ENCODE measurements around the gene ACIN1. TPM values are rescaled to one million over a fixed set of nuclear protein-coding genes. Genes with fewer than 3 reads are reported as not detected.

Gene ACIN1
- total RNA-seq, 3 donors from 2014 or later (not counting 1 experiment from before 2014, with no cell fraction given), result 321 to 395 (median 347) TPM

GRCh38 chr14:23071244-23071920 is 23.6 kb downstream of the ACIN1 start:
- ATAC-seq (peak; percentile 85 to 90 (median 90)), DNase-seq (peak; percentile 58 to 88)
- WGBS (ENCODE audit: insufficient coverage), result 2% methylated on average over 13 of the region's 14 CpGs
- Mint-ChIP-seq H3K9me3 (no peaks in the 10 kb centered on the region), H3K27ac (peak overlapping the region; percentile 61 to 91), H3K4me3 (peak overlapping the region; percentile 91), H3K27me3 (ENCODE audit: low read depth in 2 of 2) (no peaks in the 10 kb centered on the region), H3K36me3 (no peaks in the 10 kb centered on the region), H3K4me1 (peaks cover 27 to 34% of the 10 kb centered on the region in 2 donors)
- H3K4me3 ChIP-seq (ENCODE audit: low read length), result peak overlapping the region; percentile 56
- H3K36me3 ChIP-seq (ENCODE audit: control insufficient read depth, insufficient read depth, low read length), result peaks cover 55% of the 10 kb centered on the region
- no peaks in the 10 kb centered on the region for H3K9me3 ChIP-seq (ENCODE audit: control insufficient read depth, insufficient read depth, low read length)
- intact Hi-C loops (cut with micrococcal nuclease), result loop anchor here (2.0 kb wide), 1 partner anchor 23 kb away; the partner anchor contains the start of genes ACIN1 and C14orf119
- H3K27ac ChIP-seq (ENCODE audit: low read length), result peak overlapping the region; percentile 50
- peaks cover 29% of the 10 kb centered on the region for H3K4me1 ChIP-seq (ENCODE audit: control insufficient read depth, insufficient read depth, low read length)
- no peaks in the 10 kb centered on the region for H3K27me3 ChIP-seq (ENCODE audit: control insufficient read depth, insufficient read depth, low read length)
- no peak for TF ChIP-seq CTCF (IDR thresholded peaks at IDR 0.05)

- Histone ChIP-seq H3K27ac (ENCODE audit: low read length) (peak overlapping the region; percentile 50), H3K9me3 (ENCODE audit: control insufficient read depth, insufficient read depth, low read length) (no peaks in the 10 kb centered on the region), H3K27me3 (ENCODE audit: control insufficient read depth, insufficient read depth, low read length) (no peaks in the 10 kb centered on the region), H3K36me3 (ENCODE audit: control insufficient read depth, insufficient read depth, low read length) (peaks cover 57% of the 10 kb centered on the region), H3K4me1 (ENCODE audit: control insufficient read depth, insufficient read depth, low read length) (peaks cover 29% of the 10 kb centered on the region), H3K4me3 (ENCODE audit: low read length) (peak overlapping the region; percentile 56)
- H3K9me3 Mint-ChIP-seq, result no peaks in the 10 kb centered on the region
- H3K4me3 Mint-ChIP-seq, result peak overlapping the region; percentile 91
- no peak for TF ChIP-seq CTCF (IDR thresholded peaks at IDR 0.05)
- DNase-seq (no peak), ATAC-seq (no peak)
- no peaks in the 10 kb centered on the region for H3K27me3 Mint-ChIP-seq (ENCODE audit: low read depth in 2 of 2)
- intact Hi-C loops (cut with micrococcal nuclease), result loop anchor here (2.0 kb wide), 1 partner anchor 24 kb away; the partner anchor contains the start of genes ACIN1 and C14orf119
- WGBS (ENCODE audit: insufficient coverage), result 23% methylated on average over 7 of the region's 10 CpGs
- H3K27ac Mint-ChIP-seq, result peak overlapping the region; percentile 61 to 91
- H3K4me1 Mint-ChIP-seq, result peaks cover 27 to 41% of the 10 kb centered on the region in 2 donors
- no peaks in the 10 kb centered on the region for H3K36me3 Mint-ChIP-seq
Observed at GRCh38 chr14:23070262-23071129, 24.4 kb downstream of the ACIN1 start.

GRCh38 chr14:23069413-23069806 is 25.5 kb downstream of the ACIN1 start:
- Histone ChIP-seq H3K9me3 (ENCODE audit: control insufficient read depth, insufficient read depth, low read length) (no peaks in the 10 kb centered on the region), H3K4me3 (ENCODE audit: low read length) (no peak overlapping the region), H3K4me1 (ENCODE audit: control insufficient read depth, insufficient read depth, low read length) (peaks cover 29% of the 10 kb centered on the region), H3K27me3 (ENCODE audit: control insufficient read depth, insufficient read depth, low read length) (no peaks in the 10 kb centered on the region), H3K36me3 (ENCODE audit: control insufficient read depth, insufficient read depth, low read length) (peaks cover 54% of the 10 kb centered on the region), H3K27ac (ENCODE audit: low read length) (no peak overlapping the region)
- ATAC-seq, result no peak
- intact Hi-C loops (cut with micrococcal nuclease), result loop anchor here (1.0 kb wide), 1 partner anchor 40 kb away; no protein-coding TSS in a partner anchor
- no peak for DNase-seq
- H3K27ac Mint-ChIP-seq, result peak overlapping the region; percentile 72 to 78
- no peak overlapping the region for H3K4me3 Mint-ChIP-seq
- H3K9me3 Mint-ChIP-seq, result no peaks in the 10 kb centered on the region
- whole genome bisulfite sequencing (ENCODE audit: insufficient coverage), result 88% methylated on average over 1 of the region's 4 CpGs
- H3K27me3 Mint-ChIP-seq (ENCODE audit: low read depth in 2 of 2), result no peaks in the 10 kb centered on the region
- peaks cover 27 to 41% of the 10 kb centered on the region in 2 donors for H3K4me1 Mint-ChIP-seq
- no peak for TF ChIP-seq CTCF (IDR thresholded peaks at IDR 0.05)
- no peaks in the 10 kb centered on the region for H3K36me3 Mint-ChIP-seq
